Muscle layer of duodenum (tissue), 2 donors: ENCODE results near the gene DMRT3.

Experiments used
- H3K27ac ChIP-seq: one replicate; pipeline ENCODE4 v1.7.0; 2013; ENCODE audit warnings: mild to moderate bottlenecking, low read length
- H3K27me3 ChIP-seq: one replicate; pipeline ENCODE4 v1.7.0; 2013; ENCODE audit warnings: low read depth, mild to moderate bottlenecking, control low read depth, low read length
- H3K36me3 ChIP-seq, 2 donors: one replicate each; pipeline ENCODE4 v1.7.0; 2013; ENCODE audit warnings: low read length in 2 of 2, control low read depth in 1 of 2, mild to moderate bottlenecking in 1 of 2; ENCODE audit not compliant: insufficient read depth in 2 of 2, control insufficient read depth in 1 of 2
- H3K4me1 ChIP-seq, 2 donors: one replicate each; pipeline ENCODE4 v1.7.0; 2013; ENCODE audit warnings: low read length in 2 of 2, mild to moderate bottlenecking in 2 of 2, control low read depth in 1 of 2, moderate library complexity in 1 of 2; ENCODE audit not compliant: insufficient read depth in 2 of 2, control insufficient read depth in 1 of 2
- H3K4me3 ChIP-seq, 2 donors: one replicate each; pipeline ENCODE4 v1.7.0; 2013; ENCODE audit warnings: low read length in 2 of 2, low read depth in 1 of 2, mild to moderate bottlenecking in 1 of 2
- H3K9me3 ChIP-seq, 2 donors: one replicate each; pipeline ENCODE4 v1.7.0; 2013; ENCODE audit warnings: low read length in 2 of 2, control low read depth in 1 of 2, mild to moderate bottlenecking in 1 of 2; ENCODE audit not compliant: control insufficient read depth in 1 of 2
- donor health status: healthy.

DMRT3 gene

GRCh38 chr9:976258-976942, at the start of gene DMRT3:
DMRT3 (plus strand) TSS chr9:976655; CDS start chr9:977002, 347 bp downstream.
- H3K36me3 ChIP-seq, result no peaks in the 10 kb centered on the region
- peaks cover 0 to 3% of the 10 kb centered on the region in 2 donors for H3K9me3 ChIP-seq
- peaks cover 0 to 34% of the 10 kb centered on the region in 2 donors for H3K4me1 ChIP-seq
- H3K27me3 ChIP-seq, result peaks cover 85% of the 10 kb centered on the region
- H3K27ac ChIP-seq, result no peak within 1 kb of the TSS
- peak within 1 kb of the TSS in 1 of 2 donors; percentile 49 for H3K4me3 ChIP-seq

- Histone ChIP-seq H3K4me3 (no peak overlapping the region), H3K9me3 (no peaks in the 10 kb centered on the region), H3K27me3 (no peaks in the 10 kb centered on the region), H3K36me3 (no peaks in the 10 kb centered on the region), H3K4me1 (no peaks in the 10 kb centered on the region), H3K27ac (no peak overlapping the region)
These were observed 49.5 kb upstream of the DMRT3 start for GRCh38 chr9:926976-927375.

- Histone ChIP-seq H3K27me3 (no peaks in the 10 kb centered on the region), H3K4me3 (no peak overlapping the region), H3K27ac (no peak overlapping the region), H3K4me1 (no peaks in the 10 kb centered on the region), H3K36me3 (no peaks in the 10 kb centered on the region), H3K9me3 (no peaks in the 10 kb centered on the region)
These were observed 48.0 kb upstream of the DMRT3 start for GRCh38 chr9:928363-929042.

DNA sequence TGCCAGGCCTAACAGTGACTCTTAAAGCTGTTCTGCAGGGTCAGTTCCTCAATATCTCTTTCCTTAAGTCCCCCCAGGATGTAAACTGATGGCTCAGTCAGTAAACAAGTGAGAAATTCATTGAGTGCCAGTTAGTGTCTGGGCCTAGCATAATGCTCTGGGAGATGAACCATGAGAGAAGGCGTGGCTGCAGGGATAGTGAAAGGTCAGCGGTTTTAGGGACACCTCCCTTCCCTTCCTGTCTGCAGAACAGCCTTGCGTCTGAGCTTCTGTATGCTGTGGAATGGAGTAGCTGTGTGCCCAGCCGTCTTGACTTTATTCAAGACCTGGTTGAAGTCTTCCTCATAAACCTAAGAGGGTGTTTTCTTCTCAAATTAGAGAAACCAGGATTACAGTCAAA, 46.7 kb upstream of the DMRT3 start:
- H3K4me1 ChIP-seq, result no peaks in the 10 kb centered on the region
- H3K9me3 ChIP-seq, result no peaks in the 10 kb centered on the region
- no peaks in the 10 kb centered on the region for H3K36me3 ChIP-seq
- no peak overlapping the region for H3K27ac ChIP-seq
- no peaks in the 10 kb centered on the region for H3K27me3 ChIP-seq
- H3K4me3 ChIP-seq, result no peak overlapping the region

DNA sequence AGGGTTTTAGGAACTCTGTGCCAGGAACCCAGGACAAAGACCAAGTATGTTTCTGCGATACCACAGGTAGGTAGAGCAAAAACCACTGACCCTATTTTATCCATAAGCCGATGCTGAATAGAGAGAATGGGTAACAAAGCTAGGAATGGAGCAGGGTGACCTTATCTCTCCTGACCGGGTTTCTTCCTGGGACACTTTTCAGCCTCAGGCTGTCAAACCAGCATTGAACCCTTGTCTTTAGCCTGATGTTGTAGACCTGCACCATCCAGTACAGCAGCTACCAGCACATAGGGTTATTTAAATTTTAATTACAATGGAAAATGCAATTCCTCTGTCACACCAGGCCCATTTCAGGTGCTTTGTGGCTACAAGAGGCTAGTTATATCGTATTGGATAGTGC, 43.1 kb upstream of the DMRT3 start:
- H3K9me3 ChIP-seq, result no peaks in the 10 kb centered on the region
- H3K27ac ChIP-seq, result no peak overlapping the region
- no peaks in the 10 kb centered on the region for H3K27me3 ChIP-seq
- H3K4me3 ChIP-seq, result no peak overlapping the region
- H3K36me3 ChIP-seq, result no peaks in the 10 kb centered on the region
- peaks cover 0 to 7% of the 10 kb centered on the region in 2 donors for H3K4me1 ChIP-seq

DNA sequence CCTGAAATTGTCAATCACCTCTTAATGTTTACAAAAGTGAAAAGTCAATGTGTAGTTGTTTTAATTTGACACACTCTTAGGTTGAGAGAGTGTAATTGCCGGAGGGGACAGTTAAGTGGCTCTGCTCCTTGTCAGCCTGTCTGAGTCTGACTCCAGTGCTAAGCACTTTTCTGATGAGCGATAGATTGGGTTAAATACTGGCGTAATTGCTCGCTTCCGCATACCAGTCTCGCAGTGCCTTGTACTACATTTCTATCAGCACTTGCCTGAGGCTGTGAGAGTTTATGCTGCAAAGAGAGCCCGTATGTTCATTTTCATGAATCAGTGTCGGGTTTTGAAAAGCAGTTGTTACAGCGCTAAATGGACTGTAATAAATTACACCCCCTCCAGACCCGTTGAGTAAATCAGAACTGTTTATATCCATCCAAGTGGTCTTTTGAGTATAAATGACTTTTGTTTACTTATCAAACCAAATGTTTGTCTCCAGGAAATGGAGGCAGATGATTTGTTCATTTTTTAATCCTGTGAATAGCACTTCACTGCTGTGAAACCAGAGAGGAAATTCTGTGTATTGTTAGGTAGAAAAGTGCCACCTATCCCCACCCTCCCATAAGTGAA, 41.0 kb upstream of the DMRT3 start:
- Histone ChIP-seq H3K4me3 (no peak overlapping the region), H3K27me3 (no peaks in the 10 kb centered on the region), H3K36me3 (no peaks in the 10 kb centered on the region), H3K27ac (no peak overlapping the region), H3K4me1 (peaks cover 0 to 7% of the 10 kb centered on the region in 2 donors), H3K9me3 (peaks cover 0 to 2% of the 10 kb centered on the region in 2 donors)

DNA sequence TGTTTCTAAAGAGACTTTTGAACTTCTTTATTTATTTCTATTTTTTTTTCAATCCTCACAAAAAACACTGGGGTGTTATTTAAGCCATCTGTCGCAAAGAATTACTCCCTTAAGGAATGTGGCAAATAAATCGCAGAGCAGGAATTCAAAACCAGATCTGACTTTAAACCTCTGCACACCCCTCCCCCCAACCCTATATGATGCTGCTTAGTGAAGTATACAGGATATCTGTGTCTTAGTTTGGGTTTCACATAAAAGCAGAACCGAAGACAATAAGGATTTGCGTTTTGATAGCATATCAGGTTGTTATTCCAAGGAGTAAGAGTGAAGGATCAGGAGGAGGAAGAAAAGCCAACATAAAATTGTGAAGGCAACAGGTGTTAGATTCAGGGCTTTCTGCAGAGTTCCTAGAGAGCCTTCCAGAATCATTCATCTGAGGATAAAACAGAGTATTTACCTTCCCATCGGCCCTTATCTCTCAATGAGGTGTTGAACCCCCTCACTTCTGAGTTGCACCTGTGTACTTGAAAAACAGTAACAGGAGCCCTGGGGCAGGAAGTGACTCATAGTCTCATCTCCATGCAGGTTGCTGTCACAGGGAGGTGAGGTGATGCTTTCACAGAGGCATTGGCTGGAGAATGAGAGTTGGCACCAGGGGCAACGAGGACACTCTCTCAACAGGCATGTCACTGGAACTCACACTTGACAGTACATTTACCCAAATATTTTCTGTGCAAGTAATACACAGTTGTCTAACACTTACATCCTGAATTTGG, 33.5 kb upstream of the DMRT3 start:
- Histone ChIP-seq H3K27me3 (no peaks in the 10 kb centered on the region), H3K4me1 (no peaks in the 10 kb centered on the region), H3K4me3 (no peak overlapping the region), H3K27ac (no peak overlapping the region), H3K36me3 (no peaks in the 10 kb centered on the region), H3K9me3 (peaks cover 0 to 2% of the 10 kb centered on the region in 2 donors)

- no peaks in the 10 kb centered on the region for H3K36me3 ChIP-seq
- peaks cover under 1% of the 10 kb centered on the region for H3K27me3 ChIP-seq
- no peaks in the 10 kb centered on the region for H3K4me1 ChIP-seq
These were observed 28.5 kb upstream of the DMRT3 start for GRCh38 chr9:947985-948384.

DNA sequence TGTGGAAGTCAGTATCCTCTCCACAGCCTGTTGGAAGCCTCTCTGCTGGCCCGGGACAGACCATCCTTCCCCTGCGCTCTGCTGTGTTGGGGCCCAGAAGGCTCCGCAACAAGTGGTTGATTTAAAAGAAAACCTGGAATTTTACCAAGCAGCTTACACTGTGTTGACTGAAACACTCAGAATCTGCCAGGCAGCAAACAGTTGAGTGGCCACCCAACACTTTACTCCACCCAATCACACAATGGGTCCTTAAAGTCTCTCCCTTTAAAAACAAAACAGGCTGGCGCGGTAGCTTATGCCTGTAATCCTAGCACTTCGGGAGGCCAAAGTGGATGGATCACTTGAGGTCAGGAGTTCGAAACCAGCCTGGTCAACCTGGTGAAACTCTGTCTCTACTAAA, 28.0 kb upstream of the DMRT3 start:
- Histone ChIP-seq H3K36me3 (no peaks in the 10 kb centered on the region), H3K9me3 (no peaks in the 10 kb centered on the region), H3K4me1 (no peaks in the 10 kb centered on the region), H3K27me3 (peaks cover 6% of the 10 kb centered on the region), H3K27ac (no peak overlapping the region), H3K4me3 (no peak overlapping the region)

More at GRCh38 chr9:947985-948384, 28.5 kb upstream of the DMRT3 start:
- Histone ChIP-seq H3K4me3 (no peak overlapping the region), H3K27ac (no peak overlapping the region), H3K9me3 (no peaks in the 10 kb centered on the region)

GRCh38 chr9:950139-950538, 26.3 kb upstream of the DMRT3 start:
- no peaks in the 10 kb centered on the region for H3K36me3 ChIP-seq
- H3K27me3 ChIP-seq, result peaks cover 10% of the 10 kb centered on the region
- H3K4me1 ChIP-seq, result no peaks in the 10 kb centered on the region
- no peaks in the 10 kb centered on the region for H3K9me3 ChIP-seq
- no peak overlapping the region for H3K4me3 ChIP-seq
- no peak overlapping the region for H3K27ac ChIP-seq

DNA sequence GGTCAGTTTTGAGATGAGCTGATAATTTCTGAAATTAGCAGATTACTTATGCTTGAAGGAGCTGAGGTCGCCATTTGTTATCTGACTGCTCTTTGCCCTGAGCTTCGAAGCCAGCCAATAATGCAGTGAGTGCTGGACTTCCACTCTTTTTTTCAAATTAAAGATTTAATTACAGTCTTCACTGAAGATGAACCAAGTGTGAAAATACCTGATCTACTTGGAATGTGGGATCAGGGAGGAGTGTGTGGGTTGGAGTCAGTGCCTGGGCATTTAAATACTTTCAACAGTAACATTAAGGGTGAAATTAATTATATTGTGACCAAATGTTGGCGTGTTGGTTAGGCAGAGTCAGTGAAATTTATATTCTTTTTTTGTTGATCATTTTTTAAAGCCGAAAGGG, 23.9 kb upstream of the DMRT3 start:
- Histone ChIP-seq H3K27me3 (peaks cover 10% of the 10 kb centered on the region), H3K4me1 (no peaks in the 10 kb centered on the region), H3K4me3 (no peak overlapping the region), H3K27ac (no peak overlapping the region), H3K9me3 (no peaks in the 10 kb centered on the region), H3K36me3 (no peaks in the 10 kb centered on the region)
